Brain microvascular endothelial cell (primary cell): ENCODE measurements around the gene TTC31.
"Not testable (repeated sequence)": the region's sequence is repeated elsewhere in the genome, so short reads cannot be mapped to it uniquely, and the experiment has no call there.

Source experiments
- DNase-seq: peaks from one replicate; pipeline ENCODE4 v3.0.0-alpha.2; 2020
- H3K27ac ChIP-seq: fragments of 250-450 bp; sonication (Bioruptor Pico); 2 replicates; pipeline ENCODE4 v1.5.1; 2020; ENCODE audit warnings: mild to moderate bottlenecking, moderate library complexity
- H3K27me3 ChIP-seq: fragments of 250-450 bp; sonication (Bioruptor Pico); replicated peaks from 2 replicates; pipeline ENCODE4 v1.5.1; 2020; ENCODE audit warnings: mild to moderate bottlenecking
- H3K36me3 ChIP-seq: fragments of 250-450 bp; sonication (Bioruptor Pico); replicated peaks from 2 replicates; pipeline ENCODE4 v1.5.1; 2020; ENCODE audit warnings: mild to moderate bottlenecking
- H3K4me3 ChIP-seq: 2 replicates; pipeline ENCODE4 v1.5.1; 2011; ENCODE audit warnings: low read depth, mild to moderate bottlenecking, control low read depth, low read length, moderate library complexity
- in situ Hi-C: cut with HindIII; loops from 2 replicates; pipeline ENCODE4 v1.10.0; 2017; ENCODE audit warnings: low sequenced_read_pairs, low pct_ligation_motif_present
- TF ChIP-seq, protein P1 (sequence below): IDR thresholded peaks from 2 replicates; pipeline ENCODE4 v1.5.1; 2011; ENCODE audit warnings: low read depth, mild to moderate bottlenecking, moderate library complexity, low read length, control low read depth, inconsistent platforms; ENCODE audit errors: missing control alignments

Gene TTC31

DNA sequence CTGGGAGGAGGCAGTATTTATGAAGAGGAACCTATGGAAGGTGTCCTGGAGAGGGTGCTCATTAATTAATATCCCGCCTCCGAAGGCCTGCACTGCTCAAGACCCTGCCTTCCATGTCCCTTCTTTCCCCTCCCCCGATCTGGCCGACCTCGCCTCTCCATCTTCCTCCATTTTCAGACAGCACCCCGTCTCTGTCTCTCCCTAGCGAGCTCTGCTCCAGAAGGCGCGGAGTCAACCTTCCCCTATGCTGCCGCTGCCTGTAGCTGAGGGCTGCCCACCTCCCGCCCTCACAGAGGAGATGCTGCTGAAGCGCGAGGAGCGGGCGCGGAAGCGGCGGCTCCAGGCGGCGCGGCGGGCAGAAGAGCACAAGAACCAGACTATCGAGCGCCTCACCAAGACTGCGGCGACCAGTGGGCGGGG lies 25.7 kb upstream of the TTC31 start:
- peak overlapping the region; percentile 32 for H3K27ac ChIP-seq
- H3K27me3 ChIP-seq = no peaks in the 10 kb centered on the region
- TF ChIP-seq, protein P1, sequence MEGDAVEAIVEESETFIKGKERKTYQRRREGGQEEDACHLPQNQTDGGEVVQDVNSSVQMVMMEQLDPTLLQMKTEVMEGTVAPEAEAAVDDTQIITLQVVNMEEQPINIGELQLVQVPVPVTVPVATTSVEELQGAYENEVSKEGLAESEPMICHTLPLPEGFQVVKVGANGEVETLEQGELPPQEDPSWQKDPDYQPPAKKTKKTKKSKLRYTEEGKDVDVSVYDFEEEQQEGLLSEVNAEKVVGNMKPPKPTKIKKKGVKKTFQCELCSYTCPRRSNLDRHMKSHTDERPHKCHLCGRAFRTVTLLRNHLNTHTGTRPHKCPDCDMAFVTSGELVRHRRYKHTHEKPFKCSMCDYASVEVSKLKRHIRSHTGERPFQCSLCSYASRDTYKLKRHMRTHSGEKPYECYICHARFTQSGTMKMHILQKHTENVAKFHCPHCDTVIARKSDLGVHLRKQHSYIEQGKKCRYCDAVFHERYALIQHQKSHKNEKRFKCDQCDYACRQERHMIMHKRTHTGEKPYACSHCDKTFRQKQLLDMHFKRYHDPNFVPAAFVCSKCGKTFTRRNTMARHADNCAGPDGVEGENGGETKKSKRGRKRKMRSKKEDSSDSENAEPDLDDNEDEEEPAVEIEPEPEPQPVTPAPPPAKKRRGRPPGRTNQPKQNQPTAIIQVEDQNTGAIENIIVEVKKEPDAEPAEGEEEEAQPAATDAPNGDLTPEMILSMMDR = peak; percentile 4
- no peak for DNase-seq
- H3K36me3 ChIP-seq = peaks cover 12% of the 10 kb centered on the region
- H3K4me3 ChIP-seq = peak overlapping the region; percentile 74
- in situ Hi-C loops = no loop called here

DNA sequence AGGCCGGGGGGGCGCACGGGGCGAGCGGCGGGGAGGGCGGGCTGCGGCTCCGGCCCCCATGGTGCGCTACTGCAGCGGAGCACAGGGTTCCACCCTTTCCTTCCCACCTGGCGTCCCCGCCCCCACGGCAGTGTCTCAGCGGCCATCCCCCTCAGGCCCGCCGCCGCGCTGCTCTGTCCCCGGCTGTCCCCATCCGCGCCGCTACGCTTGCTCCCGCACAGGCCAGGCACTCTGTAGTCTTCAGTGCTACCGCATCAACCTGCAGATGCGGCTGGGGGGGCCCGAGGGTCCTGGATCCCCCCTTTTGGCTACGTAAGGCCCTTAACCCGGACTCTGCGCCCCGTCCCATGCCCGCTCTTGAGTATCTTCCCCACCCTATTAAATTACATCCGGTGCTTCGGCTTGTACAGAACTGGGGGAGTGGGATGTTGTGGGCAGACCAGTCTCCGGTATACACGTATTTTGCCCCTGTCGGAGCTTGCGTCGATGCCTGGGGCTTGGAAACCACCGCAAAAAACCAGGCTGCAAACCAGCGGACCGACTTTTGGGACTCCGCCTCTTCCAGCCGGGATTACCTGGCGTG lies 25.2 kb upstream of the TTC31 start:
- no peak for DNase-seq

DNA sequence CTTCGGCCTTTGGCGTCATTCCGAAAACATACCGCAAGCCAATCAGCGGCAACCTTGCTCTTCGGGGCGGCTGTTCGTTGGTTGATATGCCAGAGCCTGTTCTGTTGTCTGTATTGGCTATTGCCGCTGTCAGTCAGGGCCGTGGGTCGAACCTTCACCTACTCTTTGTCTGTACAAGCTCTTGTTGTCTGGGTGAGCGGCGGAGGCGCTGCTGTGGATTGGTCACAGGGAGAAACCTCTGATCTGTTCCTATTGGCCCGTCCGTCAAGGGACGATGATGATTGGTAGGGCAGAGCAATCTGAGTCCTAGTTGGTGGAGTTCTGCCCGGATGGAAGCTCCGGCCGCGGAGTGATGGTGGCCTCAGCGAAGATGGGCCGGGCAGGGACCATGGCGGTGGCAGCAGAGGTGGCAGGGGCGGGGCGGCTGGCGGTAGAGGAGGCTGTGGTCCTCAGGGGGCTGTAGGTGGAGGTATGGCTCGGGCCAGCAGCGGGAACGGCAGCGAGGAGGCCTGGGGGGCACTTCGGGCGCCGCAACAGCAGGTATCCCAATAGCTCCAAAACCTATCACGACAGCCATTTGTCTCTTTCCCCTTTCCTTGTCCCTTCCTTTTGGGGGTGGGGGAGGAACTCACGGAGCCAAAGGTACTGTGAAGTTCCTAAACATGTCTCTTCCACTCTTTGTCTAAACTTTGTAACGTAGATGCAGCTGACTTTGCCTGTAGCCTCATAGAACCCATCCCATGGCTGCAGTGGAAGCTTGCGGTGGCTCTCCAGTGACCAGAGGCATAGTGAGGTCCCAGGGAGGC lies 24.5 kb upstream of the TTC31 start, which contains the start of gene WBP1:
Gene WBP1 (plus strand): TSS at position 307 of the 806 bp plus-strand sequence. CDS start 165 bp downstream, at position 472.
- in situ Hi-C loops = no loop called here
- TF ChIP-seq, protein P1 = no peak
- Histone ChIP-seq H3K27me3 (no peaks in the 10 kb centered on the region), H3K36me3 (peaks cover 24% of the 10 kb centered on the region), H3K27ac (peak within 1 kb of the TSS; percentile 79), H3K4me3 (peak within 1 kb of the TSS; percentile 86)
- DNase-seq = peak; percentile 100

More for the DNA sequence above, 25.2 kb upstream of the TTC31 start:
- TF ChIP-seq, protein P1 = no peak
- Histone ChIP-seq H3K27me3 (no peaks in the 10 kb centered on the region), H3K36me3 (peaks cover 17% of the 10 kb centered on the region), H3K4me3 (peak overlapping the region; percentile 74), H3K27ac (peak overlapping the region; percentile 79)
- in situ Hi-C loops = no loop called here

DNA sequence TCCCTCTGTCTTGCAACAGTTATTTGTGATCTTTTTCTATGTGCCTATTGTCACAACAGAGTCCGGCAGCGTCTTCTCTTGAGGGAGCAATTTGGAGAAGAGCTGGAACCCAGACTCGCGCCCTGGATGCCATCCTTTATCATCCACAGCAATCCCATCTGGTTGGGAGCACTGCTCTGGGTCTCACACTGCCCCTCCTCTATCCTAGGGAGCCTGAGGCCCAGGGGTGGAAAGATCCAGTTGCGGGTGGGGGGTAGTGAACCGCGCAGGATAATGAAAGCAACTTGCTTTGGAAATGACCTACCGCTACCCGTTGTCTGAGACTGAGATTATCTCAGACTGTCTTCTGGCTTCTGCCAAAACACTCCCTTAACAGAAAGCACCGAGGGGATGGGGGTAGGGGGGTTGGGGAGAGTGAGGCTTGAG lies 23.9 kb upstream of the TTC31 start:
- in situ Hi-C loops = no loop called here
- DNase-seq = no peak
- TF ChIP-seq, protein P1 = no peak
- peak overlapping the region; percentile 61 for H3K27ac ChIP-seq
- no peaks in the 10 kb centered on the region for H3K27me3 ChIP-seq
- H3K36me3 ChIP-seq = peaks cover 24% of the 10 kb centered on the region
- H3K4me3 ChIP-seq = peak overlapping the region; percentile 86

DNA sequence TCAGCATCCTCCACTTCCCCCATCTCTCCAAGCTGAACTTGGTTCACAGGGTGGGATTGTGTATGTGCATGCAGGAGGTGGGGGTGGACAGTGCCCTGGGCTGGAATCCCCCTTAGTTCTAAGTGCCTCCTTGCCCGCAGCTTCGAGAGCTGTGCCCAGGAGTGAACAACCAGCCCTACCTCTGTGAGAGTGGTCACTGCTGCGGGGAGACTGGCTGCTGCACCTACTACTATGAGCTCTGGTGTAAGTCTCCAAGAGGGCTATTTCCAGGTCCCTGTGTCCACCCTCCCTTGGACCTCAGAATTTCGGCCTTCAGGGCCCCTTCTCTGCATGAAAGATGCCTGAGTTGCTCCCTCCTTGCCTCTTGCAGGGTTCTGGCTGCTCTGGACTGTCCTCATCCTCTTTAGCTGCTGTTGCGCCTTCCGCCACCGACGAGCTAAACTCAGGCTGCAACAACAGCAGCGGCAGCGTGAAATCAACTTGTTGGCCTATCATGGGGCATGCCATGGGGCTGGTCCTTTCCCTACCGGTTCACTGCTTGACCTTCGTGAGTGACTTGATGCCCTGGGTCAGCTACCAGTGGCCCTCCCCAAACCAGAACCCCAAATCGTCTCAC lies 23.3 kb upstream of the TTC31 start:
- Histone ChIP-seq H3K36me3 (peaks cover 24% of the 10 kb centered on the region), H3K4me3 (peak overlapping the region; percentile 86)
- H3K27me3 ChIP-seq, DNase-seq, H3K27ac ChIP-seq, in situ Hi-C loops: not testable (repeated sequence)

DNA sequence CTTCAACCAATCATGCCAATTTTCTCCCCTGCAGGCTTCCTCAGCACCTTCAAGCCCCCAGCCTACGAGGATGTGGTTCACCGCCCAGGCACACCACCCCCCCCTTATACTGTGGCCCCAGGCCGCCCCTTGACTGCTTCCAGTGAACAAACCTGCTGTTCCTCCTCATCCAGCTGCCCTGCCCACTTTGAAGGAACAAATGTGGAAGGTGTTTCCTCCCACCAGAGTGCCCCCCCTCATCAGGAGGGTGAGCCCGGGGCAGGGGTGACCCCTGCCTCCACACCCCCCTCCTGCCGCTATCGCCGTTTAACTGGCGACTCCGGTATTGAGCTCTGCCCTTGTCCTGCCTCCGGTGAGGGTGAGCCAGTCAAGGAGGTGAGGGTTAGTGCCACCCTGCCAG lies 22.7 kb upstream of the TTC31 start:
- peaks cover 24% of the 10 kb centered on the region for H3K36me3 ChIP-seq
- H3K27me3 ChIP-seq, H3K27ac ChIP-seq, DNase-seq, H3K4me3 ChIP-seq, in situ Hi-C loops: not testable (repeated sequence)
